HG02759 (cell line): ENCODE results near the gene NPAS2.

ENCODE experiments used
- ATAC-seq: cut with Tn5 transposase; IDR thresholded peaks from one replicate; pipeline ENCODE4 v1.9.1; 2021; ENCODE audit warnings: mild to moderate bottlenecking, moderate library complexity; ENCODE audit not compliant: unreplicated experiment

Gene NPAS2

GRCh38 chr2:100962366-100963025, 142.6 kb downstream of the NPAS2 start:
- ATAC-seq: no peak

GRCh38 chr2:100963026-100963375, 143.1 kb downstream of the NPAS2 start:
- no peak for ATAC-seq

- no peak for ATAC-seq
Observed at GRCh38 chr2:100964222-100964621, 144.3 kb downstream of the NPAS2 start.

- ATAC-seq: no peak
Observed at GRCh38 chr2:100964681-100965169, 144.8 kb downstream of the NPAS2 start.

GRCh38 chr2:100965596-100965995, 145.7 kb downstream of the NPAS2 start:
- no peak for ATAC-seq

- no peak for ATAC-seq
Observed at GRCh38 chr2:100967716-100968115, 147.8 kb downstream of the NPAS2 start.

GRCh38 chr2:100968146-100969145, 148.5 kb downstream of the NPAS2 start:
- ATAC-seq: no peak

- ATAC-seq: no peak
Observed at GRCh38 chr2:100969998-100970397, 150.1 kb downstream of the NPAS2 start.

- ATAC-seq: no peak
Observed at GRCh38 chr2:100971221-100971620, 151.3 kb downstream of the NPAS2 start.

GRCh38 chr2:100972452-100972851, 152.5 kb downstream of the NPAS2 start:
- no peak for ATAC-seq

GRCh38 chr2:100974712-100975520, 155.0 kb downstream of the NPAS2 start:
- no peak for ATAC-seq

GRCh38 chr2:100975521-100975785, 155.5 kb downstream of the NPAS2 start:
- ATAC-seq: no peak

- ATAC-seq: no peak
Observed at GRCh38 chr2:100976061-100976460, 156.1 kb downstream of the NPAS2 start.

- ATAC-seq: peak; percentile 87
Observed at GRCh38 chr2:100976645-100977391, 156.9 kb downstream of the NPAS2 start.

- ATAC-seq: no peak
Observed at GRCh38 chr2:100977511-100977910, 157.6 kb downstream of the NPAS2 start.

- no peak for ATAC-seq
Observed at GRCh38 chr2:100978582-100979191, 158.7 kb downstream of the NPAS2 start.

- ATAC-seq: no peak
Observed at GRCh38 chr2:100980046-100980445, 160.1 kb downstream of the NPAS2 start.

- no peak for ATAC-seq
Observed at GRCh38 chr2:100981011-100981410, 161.1 kb downstream of the NPAS2 start.

- ATAC-seq: no peak
Observed at GRCh38 chr2:100982431-100982861, 162.5 kb downstream of the NPAS2 start.

GRCh38 chr2:100983201-100983600, 163.3 kb downstream of the NPAS2 start:
- no peak for ATAC-seq
